GM18498 (cell line): ENCODE data around the gene TM9SF4.
"Not testable (repeated sequence)": the region's sequence is repeated elsewhere in the genome, so short reads cannot be mapped to it uniquely, and the experiment has no call there.

ENCODE experiments used
- ATAC-seq: cut with Tn5 transposase; IDR thresholded peaks from one replicate; pipeline ENCODE4 v1.9.1; 2021; ENCODE audit warnings: mild to moderate bottlenecking, moderate library complexity; ENCODE audit not compliant: unreplicated experiment

Gene TM9SF4

GRCh38 chr20:32155017-32155981, 45.8 kb downstream of the TM9SF4 start:
- ATAC-seq: no peak

- ATAC-seq: no peak
These were observed 48.1 kb downstream of the TM9SF4 start for GRCh38 chr20:32157611-32158010.

DNA sequence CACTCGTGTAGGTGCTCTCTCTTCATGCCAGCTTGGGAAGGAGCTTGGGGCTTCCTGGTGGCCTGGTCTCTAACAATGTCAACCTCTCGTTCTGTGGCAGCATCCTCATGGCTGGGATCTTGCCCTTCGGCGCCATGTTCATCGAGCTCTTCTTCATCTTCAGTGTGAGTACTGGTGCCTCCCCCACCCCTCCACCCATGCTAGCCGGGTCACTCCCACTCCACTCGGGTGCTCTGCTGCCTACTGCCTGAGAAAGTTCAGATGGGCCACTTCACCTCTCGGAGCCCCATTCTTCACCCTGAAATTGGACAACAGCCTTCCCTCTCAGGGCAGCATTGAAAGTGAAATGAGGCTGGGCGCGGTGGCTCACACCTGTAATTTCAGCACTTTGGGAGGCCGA, 48.8 kb downstream of the TM9SF4 start:
- ATAC-seq: no peak

DNA sequence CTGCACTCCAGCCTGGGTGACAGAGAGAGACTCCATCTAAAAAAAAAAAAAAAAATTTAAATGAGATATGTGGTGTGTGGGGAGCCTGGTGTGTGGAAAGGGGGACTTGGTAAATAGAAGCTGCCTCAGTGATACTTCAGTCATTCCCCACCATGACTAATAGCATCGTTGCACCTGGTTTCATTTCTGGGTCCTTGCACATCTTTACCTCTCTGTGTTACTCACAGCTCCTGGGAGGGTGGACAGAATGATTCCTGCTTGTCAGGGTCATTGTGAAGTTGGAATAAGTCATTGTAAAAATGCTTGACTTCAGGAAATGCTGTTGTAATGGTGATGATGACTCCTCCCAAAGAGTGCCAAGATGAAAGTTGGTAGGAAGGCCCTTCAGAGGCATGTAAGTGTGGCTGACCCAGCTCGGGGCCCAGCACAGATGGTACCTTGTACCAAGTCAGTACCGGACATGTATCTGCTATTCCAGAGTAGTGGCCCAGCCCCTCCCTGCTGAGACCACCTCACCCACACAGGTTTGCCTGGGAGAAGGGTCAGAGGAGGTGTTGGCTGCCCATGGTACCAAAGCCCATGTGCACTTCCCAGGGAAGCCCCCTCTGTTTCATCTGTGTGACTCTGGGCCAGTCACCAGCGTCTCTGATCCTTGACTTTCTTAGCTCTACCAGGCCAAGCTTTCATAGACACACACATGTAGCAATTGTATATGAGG, 49.6 kb downstream of the TM9SF4 start:
- no peak for ATAC-seq

GRCh38 chr20:32159766-32160221, 50.3 kb downstream of the TM9SF4 start:
- ATAC-seq: no peak

DNA sequence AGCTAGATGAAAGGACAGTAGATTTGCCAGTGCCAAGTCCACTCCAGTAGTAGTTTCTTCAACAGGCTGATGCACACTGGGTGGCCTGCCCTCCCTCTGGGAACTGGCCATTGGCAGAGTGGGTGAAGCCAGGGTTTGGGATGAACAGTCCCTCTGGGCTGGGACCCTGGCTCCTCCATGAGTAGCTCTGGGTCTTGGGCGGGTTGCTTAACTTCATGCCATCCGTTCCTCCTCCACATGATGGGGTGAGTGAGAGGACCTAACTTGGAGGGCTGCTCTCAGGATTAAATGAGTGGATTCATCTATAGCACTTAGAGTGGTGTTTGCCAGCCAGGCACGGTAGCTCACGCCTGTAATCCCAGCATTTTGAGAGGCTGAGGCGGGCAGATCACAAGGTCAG, 50.8 kb downstream of the TM9SF4 start:
- no peak for ATAC-seq

GRCh38 chr20:32162351-32162750, 52.8 kb downstream of the TM9SF4 start:
- no peak for ATAC-seq

DNA sequence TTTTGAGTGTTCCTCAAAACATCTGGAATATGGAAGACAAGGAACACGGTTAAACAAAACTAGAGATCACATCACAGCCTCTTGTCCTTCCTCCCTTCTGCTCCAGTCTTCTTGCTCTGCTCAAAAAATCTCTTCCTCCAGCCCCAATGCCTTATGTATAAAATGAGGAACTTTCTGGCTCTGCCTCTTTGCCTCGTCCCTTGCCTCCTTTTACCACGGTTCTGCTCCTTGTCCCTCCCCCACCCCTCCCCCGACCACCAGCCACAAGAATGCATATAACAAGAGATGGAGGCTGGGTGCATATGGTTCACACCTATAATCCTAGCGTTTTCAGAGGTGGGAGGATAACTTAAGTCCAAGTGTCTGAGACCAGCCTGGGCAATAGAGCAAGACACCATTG, 54.4 kb downstream of the TM9SF4 start:
- no peak for ATAC-seq

DNA sequence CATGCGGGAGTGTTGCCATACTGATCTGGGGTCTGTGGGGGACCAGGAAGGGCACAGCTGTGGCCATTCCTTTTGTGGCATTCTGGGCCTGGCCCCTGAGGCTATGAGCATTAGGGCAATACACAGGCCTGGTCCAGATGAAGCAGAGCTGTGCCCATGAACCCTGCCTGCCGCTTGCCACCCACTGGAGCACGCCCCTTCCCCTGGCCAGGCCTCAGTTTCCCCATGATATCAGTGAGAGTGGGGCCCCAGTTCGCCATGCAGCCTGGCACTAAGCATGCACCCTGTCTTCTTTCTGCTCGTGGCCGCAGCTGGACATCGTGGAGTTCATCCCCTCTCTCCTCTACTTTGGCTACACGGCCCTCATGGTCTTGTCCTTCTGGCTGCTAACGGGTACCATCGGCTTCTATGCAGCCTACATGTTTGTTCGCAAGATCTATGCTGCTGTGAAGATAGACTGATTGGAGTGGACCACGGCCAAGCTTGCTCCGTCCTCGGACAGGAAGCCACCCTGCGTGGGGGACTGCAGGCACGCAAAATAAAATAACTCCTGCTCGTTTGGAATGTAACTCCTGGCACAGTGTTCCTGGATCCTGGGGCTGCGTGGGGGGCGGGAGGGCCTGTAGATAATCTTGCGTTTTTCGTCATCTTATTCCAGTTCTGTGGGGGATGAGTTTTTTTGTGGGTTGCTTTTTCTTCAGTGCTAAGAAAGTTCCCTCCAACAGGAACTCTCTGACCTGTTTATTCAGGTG, 55.6 kb downstream of the TM9SF4 start:
- ATAC-seq: no peak

GRCh38 chr20:32165836-32166545, 56.5 kb downstream of the TM9SF4 start:
- ATAC-seq: no peak

GRCh38 chr20:32167552-32167951, 58.0 kb downstream of the TM9SF4 start:
- ATAC-seq: no peak

DNA sequence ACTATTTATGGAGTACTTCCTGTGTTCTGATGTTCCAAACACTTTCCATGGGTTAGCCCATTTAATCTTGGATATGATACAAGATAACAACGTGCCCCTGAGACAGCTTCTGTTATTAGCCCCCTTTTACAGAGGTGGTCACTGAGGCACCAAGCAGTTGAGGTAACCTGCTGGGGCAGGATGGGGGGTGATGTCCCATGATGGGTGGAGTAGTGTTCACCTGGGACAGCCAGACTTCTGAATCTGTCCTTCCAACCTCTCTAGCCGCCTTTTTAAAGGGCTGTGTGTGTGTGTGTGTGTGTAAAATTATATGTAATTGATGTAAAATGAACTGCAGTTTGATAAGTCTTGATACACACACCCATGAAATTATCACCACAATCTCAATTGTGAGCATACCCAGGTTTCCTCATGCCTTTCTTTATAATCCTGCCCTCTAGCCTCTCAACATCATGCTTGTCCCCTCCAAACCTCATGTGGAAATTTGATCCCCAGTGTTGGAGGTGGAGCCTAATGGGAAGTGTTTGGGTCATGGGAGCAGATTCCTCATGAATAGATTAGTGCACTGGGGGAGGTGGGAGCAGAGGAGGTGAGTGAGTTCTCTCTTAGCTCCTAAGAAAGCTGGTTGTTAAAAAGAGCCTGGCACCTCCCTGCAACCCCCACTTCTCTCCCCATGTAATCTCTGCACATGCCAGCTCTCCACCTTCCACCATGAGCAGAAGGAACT, 58.8 kb downstream of the TM9SF4 start:
- ATAC-seq: no peak

- not testable (repeated sequence) for ATAC-seq
These were observed 68.2 kb downstream of the TM9SF4 start for GRCh38 chr20:32177696-32178095.

- ATAC-seq: no peak
These were observed 70.0 kb downstream of the TM9SF4 start for GRCh38 chr20:32179515-32179914.

DNA sequence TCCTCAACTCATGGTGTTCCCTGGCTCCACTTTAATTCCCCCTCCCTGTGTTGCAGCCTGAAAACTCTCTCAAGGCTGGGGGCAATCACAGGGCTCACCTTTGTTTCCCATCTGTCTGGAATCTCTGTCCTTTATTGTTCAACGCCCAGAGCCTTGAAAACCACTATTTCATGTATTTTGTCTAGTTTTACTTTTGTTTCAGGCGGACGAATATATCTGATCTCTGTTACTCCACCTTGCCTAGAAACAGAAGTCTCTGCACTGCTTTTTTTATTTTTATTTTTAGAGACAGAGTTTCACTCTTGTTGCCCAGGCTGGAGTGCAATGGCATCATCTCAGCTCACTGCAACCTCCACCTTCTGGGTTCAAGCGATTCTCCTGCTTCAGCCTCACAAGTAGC, 70.4 kb downstream of the TM9SF4 start:
- no peak for ATAC-seq

GRCh38 chr20:32181606-32182005, 72.1 kb downstream of the TM9SF4 start:
- ATAC-seq: no peak

GRCh38 chr20:32183947-32184635, 74.6 kb downstream of the TM9SF4 start:
- ATAC-seq: no peak

DNA sequence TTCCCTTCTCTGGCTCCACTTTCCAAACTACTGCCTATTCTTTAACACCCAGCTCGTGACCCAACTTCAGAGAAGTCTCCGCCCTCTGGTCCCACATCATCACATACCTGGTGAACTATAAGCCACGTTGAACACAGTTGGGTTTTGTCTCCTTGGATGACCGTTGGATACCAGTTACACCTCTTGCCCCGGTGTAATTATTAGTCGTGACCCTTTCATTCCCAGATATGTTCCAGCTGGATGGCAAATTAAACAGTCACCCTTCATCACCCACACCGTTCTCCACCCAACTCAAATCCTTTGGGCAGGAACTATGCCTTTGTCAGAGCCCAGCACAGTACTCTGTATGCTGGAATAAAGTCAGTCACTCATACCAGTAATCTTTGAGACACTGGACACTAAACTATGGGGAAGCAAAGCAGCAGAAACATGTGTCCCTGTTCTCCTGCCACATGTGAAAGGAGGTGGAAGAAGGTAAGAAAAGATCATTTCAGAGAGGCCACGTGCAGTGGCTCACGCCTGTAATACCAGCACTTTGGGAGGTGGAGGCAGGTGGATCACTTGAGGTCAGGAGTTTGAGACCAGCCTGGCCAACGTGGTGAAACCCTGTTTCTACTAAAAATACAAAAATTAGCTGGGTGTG, 75.6 kb downstream of the TM9SF4 start:
- ATAC-seq: no peak

DNA sequence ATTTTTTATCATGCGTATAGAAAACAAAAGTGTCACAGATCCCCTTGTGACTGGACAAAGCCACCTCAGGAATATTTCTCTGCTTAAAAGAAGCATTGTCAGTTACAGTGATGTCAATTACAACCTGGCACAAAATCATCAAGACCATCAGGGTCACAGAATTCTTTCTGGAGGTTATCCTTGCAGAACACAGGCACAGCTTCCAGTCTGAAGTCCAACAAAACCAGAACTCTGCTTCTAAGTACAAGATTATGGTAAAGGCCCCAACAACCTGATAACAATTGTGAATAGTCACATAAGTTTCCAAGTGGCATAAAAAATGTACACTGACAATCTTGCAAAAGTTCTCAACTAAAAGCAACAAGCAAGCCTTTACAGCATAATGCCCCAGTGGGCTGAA, 77.0 kb downstream of the TM9SF4 start:
- ATAC-seq: no peak
